H1 (cell line): Measurements from ENCODE around the gene EEIG1.

Source experiments
- BRCA1 ChIP-seq: IDR thresholded peaks from 2 replicates; pipeline ENCODE4 v1.6.1; 2012; ENCODE audit warnings: low read depth, low read length, improper control_type of control experiment
- CHD2 ChIP-seq: IDR thresholded peaks from 2 replicates; pipeline ENCODE4 v1.6.1; 2012; ENCODE audit warnings: low read length, improper control_type of control experiment
- EGR1 ChIP-seq: IDR thresholded peaks from 2 replicates; pipeline ENCODE4 v1.6.1; 2011; ENCODE audit warnings: low read depth, low read length, borderline replicate concordance
- EZH2 ChIP-seq: fragments of 200-600 bp; sonication (generic); IDR thresholded peaks from 2 replicates; pipeline ENCODE4 v1.7.1; 2012; ENCODE audit warnings: low read depth, mild to moderate bottlenecking, moderate library complexity, low read length, inconsistent platforms; ENCODE audit not compliant: severe bottlenecking
- GABPA ChIP-seq: IDR thresholded peaks from 2 replicates; pipeline ENCODE4 v1.6.1; 2011; ENCODE audit warnings: mild to moderate bottlenecking, low read length, moderate library complexity, borderline replicate concordance; ENCODE audit not compliant: insufficient read depth
- POLR2A ChIP-seq, 2 experiments: IDR thresholded peaks; 1 replicate in 1 of 2; 2 replicates in 1 of 2; pipeline ENCODE4 v1.6.1; 2011; ENCODE audit warnings: low read depth in 2 of 2, low read length in 2 of 2, mild to moderate bottlenecking in 2 of 2; ENCODE audit errors: control extremely low read depth in 1 of 2
- RBBP5 ChIP-seq: IDR thresholded peaks from 2 replicates; pipeline ENCODE4 v1.7.1; 2012; ENCODE audit warnings: low read depth, mild to moderate bottlenecking, inconsistent platforms, low read length, moderate library complexity, borderline replicate concordance
- TF ChIP-seq, protein P1 (sequence below), 3 experiments: IDR thresholded peaks; 1 replicate in 2 of 3; 2 replicates in 1 of 3; pipeline versions ENCODE4 v1.5.1 to v1.6.1; 2011; ENCODE audit warnings: low read length in 3 of 3, mild to moderate bottlenecking in 3 of 3, inconsistent platforms in 2 of 3, low read depth in 1 of 3, moderate library complexity in 1 of 3; ENCODE audit not compliant: insufficient read depth in 1 of 3; ENCODE audit errors: control extremely low read depth in 1 of 3

DNA sequence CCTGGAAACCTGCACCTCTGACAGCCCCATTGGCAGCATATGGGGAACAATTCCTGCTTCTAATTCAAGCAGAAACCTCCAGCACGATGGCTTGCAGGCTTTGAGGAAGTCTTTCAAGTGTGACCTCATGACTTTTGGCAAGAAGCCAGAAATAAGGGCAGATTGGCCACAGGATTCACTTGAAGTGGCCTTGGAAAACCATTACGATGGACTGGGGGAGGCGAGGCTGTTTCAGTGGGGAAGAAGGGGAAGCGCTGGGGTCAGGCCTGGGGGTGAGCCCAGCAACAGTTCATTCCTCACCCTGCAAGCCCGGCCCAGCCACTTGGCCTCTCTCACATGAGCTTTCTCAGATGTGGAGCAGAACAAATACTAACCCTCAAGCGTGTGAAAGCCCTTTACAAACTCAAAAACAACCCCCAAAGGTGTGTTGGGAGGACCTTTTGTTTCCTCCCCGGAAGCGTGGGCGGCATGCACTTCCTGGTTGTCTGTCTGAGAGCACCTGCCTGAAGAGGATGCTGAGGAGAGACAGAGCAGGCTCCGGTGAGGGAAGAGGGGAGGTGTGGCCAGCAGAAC, 26.9 kb upstream of the EEIG1 start:
- TF ChIP-seq, protein P1, sequence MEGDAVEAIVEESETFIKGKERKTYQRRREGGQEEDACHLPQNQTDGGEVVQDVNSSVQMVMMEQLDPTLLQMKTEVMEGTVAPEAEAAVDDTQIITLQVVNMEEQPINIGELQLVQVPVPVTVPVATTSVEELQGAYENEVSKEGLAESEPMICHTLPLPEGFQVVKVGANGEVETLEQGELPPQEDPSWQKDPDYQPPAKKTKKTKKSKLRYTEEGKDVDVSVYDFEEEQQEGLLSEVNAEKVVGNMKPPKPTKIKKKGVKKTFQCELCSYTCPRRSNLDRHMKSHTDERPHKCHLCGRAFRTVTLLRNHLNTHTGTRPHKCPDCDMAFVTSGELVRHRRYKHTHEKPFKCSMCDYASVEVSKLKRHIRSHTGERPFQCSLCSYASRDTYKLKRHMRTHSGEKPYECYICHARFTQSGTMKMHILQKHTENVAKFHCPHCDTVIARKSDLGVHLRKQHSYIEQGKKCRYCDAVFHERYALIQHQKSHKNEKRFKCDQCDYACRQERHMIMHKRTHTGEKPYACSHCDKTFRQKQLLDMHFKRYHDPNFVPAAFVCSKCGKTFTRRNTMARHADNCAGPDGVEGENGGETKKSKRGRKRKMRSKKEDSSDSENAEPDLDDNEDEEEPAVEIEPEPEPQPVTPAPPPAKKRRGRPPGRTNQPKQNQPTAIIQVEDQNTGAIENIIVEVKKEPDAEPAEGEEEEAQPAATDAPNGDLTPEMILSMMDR (IDR thresholded peaks at IDR 0.05; ENCODE audit: control extremely low read depth in 1 of 3, insufficient read depth in 1 of 3, low read depth in 1 of 3, low read length in 3 of 3), result no peak
- no peak for TF ChIP-seq EZH2
- TF ChIP-seq CHD2, result no peak
- no peak for TF ChIP-seq BRCA1
- no peak for TF ChIP-seq GABPA
- TF ChIP-seq RBBP5, result no peak
- TF ChIP-seq POLR2A (IDR thresholded peaks at IDR 0.05; ENCODE audit: control extremely low read depth in 1 of 2, low read depth in 2 of 2, low read length in 2 of 2), result no peak
- TF ChIP-seq EGR1, result peak; percentile 94
